GM12801 (cell line): ENCODE data around the gene LYSMD4.

Source experiments
- TF ChIP-seq, protein P1 (sequence below): IDR thresholded peaks from one replicate; pipeline ENCODE4 v1.5.1; 2011; ENCODE audit warnings: control low read depth; ENCODE audit not compliant: insufficient read length; ENCODE audit errors: extremely low read depth

LYSMD4 gene

DNA sequence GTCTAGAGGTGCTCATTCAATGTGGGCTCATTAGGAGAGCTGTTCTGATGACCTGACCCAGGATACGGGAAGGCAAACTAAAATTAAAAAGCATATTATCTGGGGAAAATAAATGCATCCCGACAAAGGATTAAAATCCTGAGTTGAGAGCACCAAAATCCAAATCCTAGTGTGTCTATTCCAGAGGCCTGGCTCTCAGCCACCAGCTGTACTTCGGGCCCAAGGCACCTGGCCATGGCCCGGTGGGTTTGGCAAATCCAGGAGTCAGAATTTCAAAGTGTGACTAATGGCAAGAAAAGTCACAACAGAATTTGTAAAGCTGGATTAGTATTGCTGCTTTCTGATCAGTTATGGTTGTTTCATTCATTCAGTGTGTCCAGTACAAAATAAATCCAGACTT, 2.6 kb upstream of the LYSMD4 start:
- TF ChIP-seq, protein P1, sequence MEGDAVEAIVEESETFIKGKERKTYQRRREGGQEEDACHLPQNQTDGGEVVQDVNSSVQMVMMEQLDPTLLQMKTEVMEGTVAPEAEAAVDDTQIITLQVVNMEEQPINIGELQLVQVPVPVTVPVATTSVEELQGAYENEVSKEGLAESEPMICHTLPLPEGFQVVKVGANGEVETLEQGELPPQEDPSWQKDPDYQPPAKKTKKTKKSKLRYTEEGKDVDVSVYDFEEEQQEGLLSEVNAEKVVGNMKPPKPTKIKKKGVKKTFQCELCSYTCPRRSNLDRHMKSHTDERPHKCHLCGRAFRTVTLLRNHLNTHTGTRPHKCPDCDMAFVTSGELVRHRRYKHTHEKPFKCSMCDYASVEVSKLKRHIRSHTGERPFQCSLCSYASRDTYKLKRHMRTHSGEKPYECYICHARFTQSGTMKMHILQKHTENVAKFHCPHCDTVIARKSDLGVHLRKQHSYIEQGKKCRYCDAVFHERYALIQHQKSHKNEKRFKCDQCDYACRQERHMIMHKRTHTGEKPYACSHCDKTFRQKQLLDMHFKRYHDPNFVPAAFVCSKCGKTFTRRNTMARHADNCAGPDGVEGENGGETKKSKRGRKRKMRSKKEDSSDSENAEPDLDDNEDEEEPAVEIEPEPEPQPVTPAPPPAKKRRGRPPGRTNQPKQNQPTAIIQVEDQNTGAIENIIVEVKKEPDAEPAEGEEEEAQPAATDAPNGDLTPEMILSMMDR, result no peak

DNA sequence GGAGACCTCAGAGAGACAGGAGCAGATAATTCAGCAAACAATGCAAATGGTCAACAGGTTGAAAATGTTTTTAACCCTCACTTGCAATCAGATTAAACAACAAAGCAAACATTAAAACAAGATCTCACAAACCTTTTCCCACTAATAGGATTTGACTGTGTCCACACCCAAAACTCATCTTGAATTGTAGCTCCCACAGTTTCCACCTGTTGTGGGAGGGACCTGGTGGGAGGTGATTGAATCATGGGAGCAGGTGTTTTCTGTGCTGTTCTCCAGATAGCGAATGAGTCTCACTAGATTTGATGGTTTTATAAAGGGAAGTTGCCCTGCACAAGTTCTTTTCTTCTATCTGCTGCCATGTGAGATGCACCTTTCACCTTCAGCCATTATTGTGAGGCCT, 1.3 kb upstream of the LYSMD4 start:
- TF ChIP-seq, protein P1, result no peak

DNA sequence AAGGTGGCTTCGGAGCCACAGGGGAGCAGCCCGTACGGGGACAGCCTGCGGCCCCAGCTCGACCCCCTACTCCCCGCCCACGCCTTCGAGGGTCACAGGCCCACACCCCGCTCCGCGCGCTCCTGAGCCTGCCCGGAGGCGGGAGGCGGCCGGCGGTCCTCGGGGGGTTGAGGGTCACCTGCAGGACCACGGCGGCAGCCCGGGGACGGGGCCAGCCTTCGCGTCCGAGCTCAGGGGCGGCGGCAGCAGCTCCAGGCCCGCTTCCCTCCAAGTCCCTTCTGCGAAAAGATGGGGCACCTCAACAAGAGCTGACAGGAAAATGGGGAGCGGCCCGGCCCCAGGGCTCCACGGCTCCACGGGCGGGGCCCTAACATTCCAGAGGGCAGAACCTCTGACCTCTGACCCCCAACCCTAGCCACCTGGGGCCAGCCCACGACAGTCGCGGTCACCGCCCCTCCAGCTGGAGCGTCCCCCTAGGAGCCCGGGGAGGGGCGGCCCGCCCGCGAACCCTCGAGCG, 428 bp downstream of the LYSMD4 start:
- TF ChIP-seq, protein P1, result no peak

DNA sequence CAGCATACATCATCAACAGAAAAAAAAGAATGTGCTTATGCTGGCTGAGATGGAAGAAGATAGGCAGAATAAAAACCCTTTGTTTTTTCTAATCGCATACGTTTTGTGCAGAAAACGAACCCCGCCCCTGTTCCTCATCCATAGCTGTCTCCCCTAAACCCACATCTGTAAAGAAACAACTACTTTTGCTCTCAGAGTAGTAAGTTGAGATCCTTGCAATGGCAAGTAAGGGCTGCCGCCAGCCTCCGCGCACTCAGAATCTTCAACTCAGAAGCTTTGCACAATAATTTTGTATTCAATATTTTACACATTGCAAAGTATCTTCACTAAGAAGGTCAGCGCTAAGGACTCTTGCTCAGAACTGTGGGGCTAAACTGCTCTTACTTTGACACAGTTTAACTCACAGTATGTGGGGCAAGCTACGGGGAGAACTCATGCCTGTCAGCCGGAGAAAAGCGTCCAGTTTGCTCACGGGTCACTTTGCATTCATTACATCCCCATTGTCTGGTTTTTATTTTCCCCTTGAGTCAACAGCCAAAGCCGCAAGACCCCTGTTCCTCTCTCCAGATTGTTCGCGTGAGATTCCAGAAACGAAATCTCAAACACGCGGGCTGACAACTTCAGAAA, 1.0 kb downstream of the LYSMD4 start:
- TF ChIP-seq, protein P1, result no peak

DNA sequence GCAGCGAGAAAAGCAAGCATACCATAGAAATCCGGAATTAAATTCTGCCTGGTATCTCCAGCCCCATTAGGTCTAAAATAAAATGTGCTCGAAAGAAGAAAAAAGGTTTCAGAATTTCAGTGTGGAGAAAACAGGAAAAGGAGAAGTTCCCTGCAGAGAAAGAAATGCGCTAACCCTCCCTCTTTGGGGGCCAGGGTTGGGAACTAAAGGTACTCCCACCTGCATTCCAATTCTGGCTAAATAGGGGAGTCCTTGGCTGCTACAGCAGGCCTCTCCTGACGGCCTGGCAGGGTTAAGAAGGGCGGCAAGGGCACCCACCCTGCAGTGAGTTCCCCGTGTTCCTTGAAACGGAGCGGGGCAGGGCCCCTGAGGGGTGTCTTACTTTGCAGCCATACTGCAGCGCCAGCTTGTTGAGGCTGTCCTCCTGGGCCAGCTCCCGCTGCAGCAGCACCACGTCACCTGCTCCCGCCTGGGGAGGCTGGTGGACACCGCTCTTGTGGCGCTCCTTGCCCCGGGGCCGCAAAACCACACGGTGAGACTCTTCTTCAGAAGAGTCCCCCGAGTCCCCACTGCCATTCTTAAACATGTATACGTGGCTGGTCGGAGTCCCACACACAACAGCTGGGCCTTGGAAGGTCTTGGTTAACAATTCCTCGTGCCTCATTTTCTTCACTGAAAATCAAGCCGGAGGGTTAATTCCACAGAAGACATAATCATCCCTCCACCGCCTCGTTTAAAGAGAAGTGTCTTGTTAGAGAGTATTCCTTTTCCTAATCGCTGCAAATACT, 1.7 kb downstream of the LYSMD4 start:
- TF ChIP-seq, protein P1, result no peak

DNA sequence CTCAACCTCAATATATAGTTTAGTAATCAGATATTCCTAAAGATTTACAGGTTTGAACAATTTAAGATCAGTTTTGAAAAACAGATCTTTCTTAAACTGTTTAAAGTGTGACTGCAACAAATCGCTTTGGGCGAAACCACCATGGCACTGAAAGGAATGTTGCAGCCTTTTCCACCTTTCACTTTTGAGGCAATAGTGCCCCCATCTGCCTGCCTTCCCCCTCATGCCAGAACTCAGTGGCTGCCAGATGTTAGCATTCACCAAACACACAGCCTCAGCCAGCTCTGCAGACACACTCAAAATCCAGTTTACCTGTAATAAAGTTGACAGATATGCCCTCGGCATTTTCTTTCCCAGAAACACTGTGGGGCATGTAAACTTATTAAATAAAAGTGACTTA, 3.3 kb downstream of the LYSMD4 start:
- TF ChIP-seq, protein P1, result no peak

DNA sequence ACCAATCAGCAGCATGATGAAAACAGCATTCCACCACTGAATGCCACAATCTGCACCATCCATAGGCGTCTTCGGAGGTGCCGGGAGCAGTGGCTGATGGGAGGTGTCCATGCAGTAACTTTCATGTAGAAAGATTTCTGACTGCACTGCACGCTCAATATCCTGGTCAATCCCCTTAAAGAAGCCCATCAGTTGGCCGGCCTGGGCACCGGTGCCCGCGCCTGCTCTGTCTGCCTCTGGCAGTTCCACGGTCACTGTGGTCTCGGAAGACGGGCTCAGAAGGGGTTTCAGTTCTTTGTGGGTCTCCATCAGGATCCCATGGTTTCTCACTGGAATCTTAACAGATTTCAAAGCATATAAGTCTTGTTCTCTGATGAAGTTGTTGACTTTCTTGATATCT, 3.9 kb downstream of the LYSMD4 start:
- TF ChIP-seq, protein P1, result no peak
